SK-N-SH (cell line): ENCODE data around the gene SYNE2. TPM values are rescaled to one million over a fixed set of nuclear protein-coding genes. Genes with fewer than 3 reads are reported as not detected.

Experiments used
- CTCF ChIA-PET: fragments of 300-600, 350-600 bp; formaldehyde crosslinking; extraction: SDS; loops from one replicate; lab custom pipeline; 2021; lab: Yijun Ruan, JAX
- POLR2A ChIA-PET: fragments of 350-600 bp; sonication (Branson Sonifier 250); formaldehyde crosslinking; extraction: SDS; loops from one replicate; lab custom pipeline; 2020; ENCODE audit warnings: antibody characterized with exemption, inconsistent platforms; lab: Yijun Ruan, JAX
- DNase-seq: peaks from one replicate; pipeline ENCODE4 v3.0.0; 2012
- H2AFZ ChIP-seq: fragments of 200-600 bp; sonication (generic); 2 replicates; pipeline ENCODE4 v1.8.1; 2016; ENCODE audit warnings: antibody characterized with exemption, mild to moderate bottlenecking, low read depth
- H3F3A ChIP-seq: fragments of 200-600 bp; sonication (generic); replicated peaks from 2 replicates; pipeline ENCODE3; 2016; ENCODE audit warnings: antibody characterized with exemption, mild to moderate bottlenecking; ENCODE audit not compliant: insufficient read depth
- H3K27ac ChIP-seq, 2 experiments: fragments of 200-500 bp in 1 of 2; fragments of 200-600 bp in 1 of 2; sonication (Bioruptor generic) in 1 of 2; sonication (generic), shearing (Covaris generic) in 1 of 2; 2 replicates each; pipeline versions ENCODE4 v1.5.1 to v1.6.1; 2014 to 2016; ENCODE audit warnings: low read depth in 2 of 2, inconsistent platforms in 1 of 2, low read length in 1 of 2, mild to moderate bottlenecking in 1 of 2, mixed read lengths in 1 of 2
- H3K27me3 ChIP-seq: fragments of 200-600 bp; sonication (generic), shearing (Covaris generic); 2 replicates; pipeline ENCODE4 v1.6.1; 2016; ENCODE audit warnings: mixed run types; ENCODE audit not compliant: insufficient read depth
- H3K36me3 ChIP-seq, 2 experiments: fragments of 200-500 bp in 1 of 2; fragments of 200-600 bp in 1 of 2; sonication (Bioruptor generic) in 1 of 2; sonication (generic) in 1 of 2; replicated peaks in 1 of 2; 2 replicates each; pipeline versions ENCODE3 to v1.5.1; 2014 to 2016; ENCODE audit warnings: low read length in 1 of 2, mild to moderate bottlenecking in 1 of 2; ENCODE audit not compliant: insufficient read depth in 2 of 2, control insufficient read depth in 1 of 2
- H3K4me1 ChIP-seq, 2 experiments: fragments of 200-500 bp in 1 of 2; fragments of 200-600 bp in 1 of 2; sonication (Bioruptor generic) in 1 of 2; sonication (generic), shearing (Covaris generic) in 1 of 2; 2 replicates each; pipeline versions ENCODE4 v1.5.1 to v1.6.1; 2014 to 2016; ENCODE audit warnings: low read depth in 1 of 2, low read length in 1 of 2, mixed run types in 1 of 2; ENCODE audit not compliant: insufficient read depth in 2 of 2, control insufficient read depth in 1 of 2
- H3K4me2 ChIP-seq: fragments of 200-600 bp; sonication (generic), shearing (Covaris generic); 2 replicates; pipeline ENCODE4 v1.6.1; 2017; ENCODE audit warnings: mixed run types
- H3K4me3 ChIP-seq, 2 experiments: fragments of 200-500 bp in 1 of 2; fragments of 200-600 bp in 1 of 2; sonication (Bioruptor generic) in 1 of 2; sonication (generic), shearing (Covaris generic) in 1 of 2; 2 replicates each; pipeline versions ENCODE4 v1.5.1 to v1.8.1; 2014 to 2016; ENCODE audit warnings: low read depth in 2 of 2, inconsistent platforms in 1 of 2, low read length in 1 of 2, mild to moderate bottlenecking in 1 of 2, mixed read lengths in 1 of 2, moderate library complexity in 1 of 2
- H3K79me2 ChIP-seq: fragments of 200-600 bp; sonication (generic); 2 replicates; pipeline ENCODE4 v1.8.1; 2017; ENCODE audit warnings: mild to moderate bottlenecking; ENCODE audit not compliant: insufficient read depth
- H3K9ac ChIP-seq: fragments of 200-600 bp; sonication (generic); 2 replicates; pipeline ENCODE4 v1.6.1; 2017; ENCODE audit warnings: mixed run types
- H3K9me2 ChIP-seq: fragments of 200-600 bp; sonication (generic); 2 replicates; pipeline ENCODE4 v1.6.1; 2017; ENCODE audit warnings: mixed run types
- H3K9me3 ChIP-seq: fragments of 200-600 bp; sonication (generic); 2 replicates; pipeline ENCODE4 v1.6.1; 2017; ENCODE audit warnings: mixed run types, mild to moderate bottlenecking, moderate library complexity
- H4K20me1 ChIP-seq: fragments of 200-600 bp; sonication (generic); 2 replicates; pipeline ENCODE4 v1.6.1; 2017; ENCODE audit warnings: mild to moderate bottlenecking, mixed run types; ENCODE audit not compliant: insufficient read depth
- CHD2 ChIP-seq: fragments of 150-350 bp; IDR thresholded peaks from 2 replicates; pipeline ENCODE4 v1.6.1; 2018; ENCODE audit warnings: low read length; ENCODE audit not compliant: partially characterized antibody
- CTCF ChIP-seq: fragments of 200-600 bp; sonication (generic); IDR thresholded peaks from 2 replicates; pipeline ENCODE4 v1.6.1; 2017; ENCODE audit warnings: antibody characterized with exemption, mild to moderate bottlenecking, moderate library complexity
- ELF1 ChIP-seq: IDR thresholded peaks from 2 replicates; pipeline ENCODE4 v1.4.0; 2012
- FOSL2 ChIP-seq: IDR thresholded peaks from 2 replicates; pipeline ENCODE4 v1.4.0; 2012; ENCODE audit warnings: low read depth, mild to moderate bottlenecking, moderate library complexity, borderline replicate concordance
- FOXJ3 ChIP-seq: sonication (generic); formaldehyde crosslinking; IDR thresholded peaks from 2 replicates; pipeline ENCODE4 v1.5.1; 2020; ENCODE audit warnings: mild to moderate bottlenecking, missing genetic modification reagents
- FOXM1 ChIP-seq: IDR thresholded peaks from 2 replicates; pipeline ENCODE4 v1.4.0; 2012; ENCODE audit warnings: low read depth, mild to moderate bottlenecking
- GATA2 ChIP-seq: sonication (generic); formaldehyde crosslinking; IDR thresholded peaks from 2 replicates; pipeline ENCODE4 v1.5.0; 2020; ENCODE audit warnings: mild to moderate bottlenecking, missing genetic modification reagents
- IRF3 ChIP-seq: fragments of 150-350 bp; IDR thresholded peaks from 2 replicates; pipeline ENCODE4 v1.6.1; 2016; ENCODE audit warnings: mild to moderate bottlenecking, low read depth, low read length
- MEF2A ChIP-seq: IDR thresholded peaks from 2 replicates; pipeline ENCODE4 v1.4.0; 2012; ENCODE audit warnings: low read depth, borderline replicate concordance
- MXI1 ChIP-seq: IDR thresholded peaks from 2 replicates; pipeline ENCODE4 v1.6.1; 2012; ENCODE audit warnings: mild to moderate bottlenecking, low read depth, low read length, improper control_type of control experiment
- NRF1 ChIP-seq: IDR thresholded peaks from 2 replicates; pipeline ENCODE4 v1.6.1; 2012; ENCODE audit warnings: low read depth, mild to moderate bottlenecking, low read length
- PBX3 ChIP-seq: IDR thresholded peaks from 2 replicates; pipeline ENCODE4; 2012
- POLR2AphosphoS5 ChIP-seq: IDR thresholded peaks from 2 replicates; pipeline ENCODE4 v1.6.1; 2012; ENCODE audit warnings: low read depth, low read length
- RXRA ChIP-seq: IDR thresholded peaks from 2 replicates; pipeline ENCODE4 v1.4.0; 2012; ENCODE audit warnings: low read depth, mild to moderate bottlenecking, borderline replicate concordance
- SMC3 ChIP-seq: IDR thresholded peaks from 2 replicates; pipeline ENCODE4 v1.6.1; 2012; ENCODE audit warnings: low read depth, low read length, improper control_type of control experiment
- TAF1 ChIP-seq: IDR thresholded peaks from 2 replicates; pipeline ENCODE4 v1.6.1; 2012; ENCODE audit warnings: low read depth, mild to moderate bottlenecking, low read length, moderate library complexity, borderline replicate concordance
- USF1 ChIP-seq: IDR thresholded peaks from 2 replicates; pipeline ENCODE4 v1.4.0; 2012; ENCODE audit warnings: low read depth, borderline replicate concordance
- USF2 ChIP-seq: fragments of 150-350 bp; IDR thresholded peaks from 2 replicates; pipeline ENCODE4 v1.6.1; 2017; ENCODE audit warnings: antibody characterized with exemption, low read length, low read depth, borderline replicate concordance
- YY1 ChIP-seq: IDR thresholded peaks from 2 replicates; pipeline ENCODE4 v1.4.0; 2012; ENCODE audit warnings: low read depth, mild to moderate bottlenecking
- ZBTB33 ChIP-seq: IDR thresholded peaks from 2 replicates; pipeline ENCODE4 v1.4.0; 2012; ENCODE audit warnings: low read depth, borderline replicate concordance
- WGBS: methylation state at CpG from one replicate; pipeline ENCODE4 v1.1.6; 2017; ENCODE audit warnings: low lambda C conversion rate; 5-methylcytosine and 5-hydroxymethylcytosine counted together
- polyA plus RNA-seq, 3 experiments: library from polyadenylated mRNA; depleted of rRNA; stranded (reverse); fragments of >200 nt; gene quantifications; 2 replicates each; pipeline ENCODE4 v1.2.3, GENCODE V29; 2012

SYNE2 gene
- polyA plus RNA-seq, 1 of the 3 experiments (the other 2 are of a cell fraction): 7.1 TPM

- H4K20me1 ChIP-seq: no peaks in the 10 kb centered on the region
- H3K4me2 ChIP-seq: no peak overlapping the region
- no peaks in the 10 kb centered on the region for H3F3A ChIP-seq
- no peaks in the 10 kb centered on the region for H3K27me3 ChIP-seq
- no peaks in the 10 kb centered on the region for H3K79me2 ChIP-seq
- peaks cover 0 to 10% of the 10 kb centered on the region in 2 experiments for H3K36me3 ChIP-seq
- H3K27ac ChIP-seq: no peak overlapping the region
- H3K9ac ChIP-seq: no peak overlapping the region
- WGBS: 72% methylated on average over 4 of the region's 4 CpGs
- no peaks in the 10 kb centered on the region for H3K9me3 ChIP-seq
- no peaks in the 10 kb centered on the region for H3K4me1 ChIP-seq
- no peak for DNase-seq
- no peak for TF ChIP-seq ZBTB33
- no peak for TF ChIP-seq FOSL2
- no peak for TF ChIP-seq ELF1
- TF ChIP-seq CTCF: no peak
- TF ChIP-seq RXRA: no peak
- TF ChIP-seq FOXM1: no peak
- TF ChIP-seq USF1: no peak
- TF ChIP-seq USF2: no peak
- no peak for TF ChIP-seq NRF1
- no peak for TF ChIP-seq CHD2
- no peak for TF ChIP-seq YY1
- TF ChIP-seq POLR2AphosphoS5: no peak
- no peak for TF ChIP-seq SMC3
- TF ChIP-seq IRF3: no peak
- TF ChIP-seq MXI1: no peak
- no peak for TF ChIP-seq PBX3
- TF ChIP-seq TAF1: no peak
- TF ChIP-seq GATA2 (CRISPR knock-in tag): no peak
- no peak for TF ChIP-seq MEF2A
- no peak for TF ChIP-seq FOXJ3 (CRISPR knock-in tag)
- H3K9me2 ChIP-seq: no peaks in the 10 kb centered on the region
- no peak overlapping the region for H3K4me3 ChIP-seq
- POLR2A ChIA-PET: no interaction called here
- CTCF ChIA-PET: interaction anchor here (0.6 kb wide), 1 partner anchor 576 kb away, joined by 3 read pairs; no protein-coding TSS in a partner anchor
- no peak overlapping the region for H2AFZ ChIP-seq
Observed at GRCh38 chr14:63951429-63951828, 98.6 kb downstream of the SYNE2 start.
